GM23338 (cell line): ENCODE data around the gene CALM1.

Experiments
- CREB1 ChIP-seq: fragments of 250-450 bp; sonication (Bioruptor Pico); IDR thresholded peaks from 2 replicates; pipeline ENCODE4 v1.5.0; 2020; ENCODE audit warnings: low read depth, mild to moderate bottlenecking, moderate library complexity
- CTCF ChIP-seq, 2 experiments: fragments of 200-600 bp in 1 of 2; sonication (generic) in 1 of 2; conservative IDR thresholded peaks; 2 replicates each; pipeline versions ENCODE4 v1.5.1 to v1.6.1; 2016 to 2017; ENCODE audit warnings: antibody characterized with exemption in 2 of 2, low read depth in 2 of 2, mild to moderate bottlenecking in 2 of 2, moderate library complexity in 1 of 2
- EZH2 ChIP-seq: fragments of 200-600 bp; sonication (generic); IDR thresholded peaks from one replicate; pipeline ENCODE4 v1.8.0; 2017; ENCODE audit warnings: antibody characterized with exemption, mild to moderate bottlenecking, low read depth; ENCODE audit not compliant: unreplicated experiment
- JUNB ChIP-seq: IDR thresholded peaks from one replicate; pipeline ENCODE4 v1.6.1; 2016; ENCODE audit warnings: antibody characterized with exemption; ENCODE audit not compliant: unreplicated experiment
- POLR2AphosphoS5 ChIP-seq: IDR thresholded peaks from 2 replicates; pipeline ENCODE4 v1.6.1; 2016; ENCODE audit warnings: antibody characterized with exemption, low read depth
- REST ChIP-seq: IDR thresholded peaks from one replicate; pipeline ENCODE4 v1.6.1; 2018; ENCODE audit warnings: antibody characterized with exemption; ENCODE audit not compliant: unreplicated experiment
- ZNF331 ChIP-seq: fragments of 250-450 bp; sonication (Bioruptor Pico); IDR thresholded peaks from 2 replicates; pipeline ENCODE4 v1.5.0; 2020; ENCODE audit warnings: low read depth, mild to moderate bottlenecking, moderate library complexity

GRCh38 chr14:90405755-90406154, 8.9 kb downstream of the CALM1 start:
- TF ChIP-seq CTCF (conservative IDR thresholded peaks at IDR 0.05; ENCODE audit: low read depth in 2 of 2) (no peak), POLR2AphosphoS5 (no peak), EZH2 (no peak), ZNF331 (CRISPR knock-in tag) (no peak), CREB1 (CRISPR knock-in tag) (no peak), JUNB (no peak), REST (no peak)
